HG03469 (cell line): ENCODE measurements around the gene HMGA1.

Experiments
- ATAC-seq: cut with Tn5 transposase; IDR thresholded peaks from one replicate; pipeline ENCODE4 v1.9.1; 2021; ENCODE audit warnings: mild to moderate bottlenecking, moderate library complexity, moderate number of reproducible peaks; ENCODE audit not compliant: unreplicated experiment

HMGA1 gene, protein sequence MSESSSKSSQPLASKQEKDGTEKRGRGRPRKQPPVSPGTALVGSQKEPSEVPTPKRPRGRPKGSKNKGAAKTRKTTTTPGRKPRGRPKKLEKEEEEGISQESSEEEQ

DNA sequence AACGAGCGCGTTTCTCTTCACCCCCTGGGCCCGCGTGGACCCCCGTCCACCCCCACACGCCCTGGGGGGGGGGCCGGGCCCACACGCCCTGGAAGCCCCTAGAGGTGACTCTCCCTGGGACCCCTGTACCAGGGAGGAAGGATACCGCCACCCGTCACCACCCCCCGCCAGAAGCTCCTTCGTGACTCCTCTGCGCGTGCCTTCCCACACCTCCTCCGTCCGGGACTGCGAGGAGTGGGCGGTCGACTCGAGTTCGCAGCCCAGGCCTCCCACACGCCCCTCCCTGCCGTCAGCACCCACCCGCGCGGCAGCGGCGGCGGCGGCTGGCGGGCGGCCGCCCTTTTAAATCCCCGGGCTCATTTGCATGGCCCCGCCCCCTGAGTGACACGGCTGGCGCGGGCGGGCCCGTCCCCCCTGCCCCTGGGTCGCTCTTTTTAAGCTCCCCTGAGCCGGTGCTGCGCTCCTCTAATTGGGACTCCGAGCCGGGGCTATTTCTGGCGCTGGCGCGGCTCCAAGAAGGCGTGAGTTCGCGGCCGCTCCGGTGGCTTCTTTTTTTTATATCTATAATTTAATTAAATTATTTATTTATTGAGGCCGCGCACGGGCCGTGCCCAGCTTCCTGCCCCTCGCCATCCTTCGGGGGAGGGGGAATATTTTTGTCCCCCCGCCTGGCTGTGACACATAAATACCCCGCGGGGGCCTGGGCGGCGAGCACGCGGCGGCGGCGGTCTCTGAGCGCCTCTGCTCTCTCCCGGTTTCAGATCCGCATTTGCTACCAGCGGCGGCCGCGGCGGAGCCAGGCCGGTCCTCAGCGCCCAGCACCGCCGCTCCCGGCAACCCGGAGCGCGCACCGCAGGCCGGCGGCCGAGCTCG, at the start of gene HMGA1:
Gene HMGA1, plus strand, starts transcription at position 431 of the 873 bp plus-strand sequence. CDS start 3,908 bp downstream, outside the sequence.
- ATAC-seq: peak; percentile 38

DNA sequence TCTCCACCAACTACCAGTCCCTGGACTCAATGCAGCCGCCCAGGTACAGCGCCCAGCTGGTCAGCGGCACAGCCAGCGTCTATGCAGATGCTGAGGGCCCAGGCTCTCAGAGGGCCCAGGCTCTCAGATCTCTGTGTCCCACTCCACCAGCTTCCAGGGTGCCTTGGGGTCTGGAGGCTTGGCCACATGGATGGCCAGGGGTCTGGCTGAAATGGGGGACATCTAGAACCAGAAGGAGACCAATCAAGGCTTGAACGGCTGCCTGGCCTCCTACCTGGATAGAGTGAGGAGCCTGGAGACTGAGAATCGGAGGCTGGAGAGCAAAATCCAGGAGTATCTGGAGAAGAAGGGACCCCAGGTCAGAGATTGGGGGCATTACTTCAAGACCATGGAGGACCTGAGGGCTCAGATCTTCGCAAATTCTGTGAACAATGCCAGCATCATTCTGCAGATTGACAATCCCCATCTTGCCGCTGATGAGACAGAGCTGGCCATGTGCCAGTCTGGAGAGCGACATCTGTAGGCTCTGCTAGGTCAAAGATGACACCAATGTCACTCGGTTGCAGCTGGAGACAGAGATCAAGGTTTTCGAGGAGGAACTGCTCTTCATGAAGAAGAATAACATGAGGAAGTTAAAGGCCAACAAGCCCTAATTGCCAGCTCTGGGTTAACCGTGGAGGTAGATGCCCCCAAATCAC, 46.7 kb upstream of the HMGA1 start:
- no peak for ATAC-seq

DNA sequence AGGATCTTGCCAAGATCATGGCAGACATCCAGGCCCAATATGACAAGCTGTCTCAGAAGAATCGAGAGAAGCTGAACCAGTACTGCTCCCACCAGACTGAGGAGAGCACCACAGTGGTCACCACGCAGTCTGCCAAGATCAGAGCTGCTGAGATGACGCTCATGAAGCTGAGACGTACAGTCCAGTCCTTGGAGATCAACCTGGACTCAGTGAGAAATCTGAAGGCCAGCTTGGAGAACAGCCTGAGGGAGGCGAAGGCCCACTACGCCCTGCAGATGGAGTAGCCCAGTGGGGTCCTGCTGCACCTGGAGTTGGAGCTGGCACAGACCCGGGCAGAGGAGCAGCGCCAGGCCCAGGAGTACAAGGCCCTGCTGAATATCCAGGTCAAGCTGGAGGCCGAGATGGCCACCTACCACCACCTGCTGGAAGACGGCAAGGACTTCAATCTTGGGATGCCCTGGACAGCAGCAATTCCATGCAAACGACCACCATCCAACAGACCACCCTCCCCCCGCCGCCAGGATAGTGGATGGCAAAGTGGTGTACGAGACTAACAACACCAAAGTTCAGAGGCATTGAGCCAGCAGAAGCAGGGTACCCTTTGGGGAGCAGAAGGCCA, 46.1 kb upstream of the HMGA1 start:
- ATAC-seq: no peak

DNA sequence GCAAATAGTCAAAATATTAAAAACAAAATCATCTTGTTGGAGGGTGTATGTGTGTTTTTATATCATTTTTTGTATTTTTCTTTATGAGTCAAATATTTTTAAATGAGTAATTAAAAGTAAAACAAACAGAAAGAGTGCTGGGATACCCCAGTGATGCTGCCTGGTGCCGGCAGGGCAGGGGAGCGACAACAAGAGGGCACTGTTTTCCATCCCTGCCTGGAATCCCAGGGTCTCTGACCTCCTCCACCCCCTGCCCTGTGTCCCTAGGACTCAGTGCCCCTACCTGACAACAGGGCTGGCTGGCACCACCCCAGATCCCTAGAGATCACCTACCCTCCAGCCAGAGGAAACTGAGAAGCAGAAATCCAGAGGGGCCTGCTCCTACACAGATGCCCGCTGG, 41.9 kb upstream of the HMGA1 start:
- ATAC-seq: no peak

DNA sequence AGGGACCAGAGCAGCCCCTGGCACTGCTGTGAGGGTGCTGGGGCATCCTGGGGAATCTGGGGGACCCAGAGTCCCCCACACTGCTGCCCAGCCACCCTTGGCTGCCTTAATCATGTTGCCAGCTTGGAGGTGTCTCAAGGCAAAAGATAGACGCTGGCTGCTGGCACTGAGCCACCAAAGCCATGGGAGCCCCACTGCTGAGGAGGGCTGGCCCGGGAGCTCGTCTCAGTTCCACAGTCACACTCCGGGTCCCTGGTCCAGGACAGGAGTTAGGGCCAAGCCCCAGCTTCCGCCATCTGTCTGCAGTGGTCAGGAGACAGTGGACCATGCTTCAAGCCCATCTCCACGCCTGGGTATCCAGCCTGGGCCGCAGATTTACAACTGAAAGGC, 41.0 kb upstream of the HMGA1 start:
- no peak for ATAC-seq

DNA sequence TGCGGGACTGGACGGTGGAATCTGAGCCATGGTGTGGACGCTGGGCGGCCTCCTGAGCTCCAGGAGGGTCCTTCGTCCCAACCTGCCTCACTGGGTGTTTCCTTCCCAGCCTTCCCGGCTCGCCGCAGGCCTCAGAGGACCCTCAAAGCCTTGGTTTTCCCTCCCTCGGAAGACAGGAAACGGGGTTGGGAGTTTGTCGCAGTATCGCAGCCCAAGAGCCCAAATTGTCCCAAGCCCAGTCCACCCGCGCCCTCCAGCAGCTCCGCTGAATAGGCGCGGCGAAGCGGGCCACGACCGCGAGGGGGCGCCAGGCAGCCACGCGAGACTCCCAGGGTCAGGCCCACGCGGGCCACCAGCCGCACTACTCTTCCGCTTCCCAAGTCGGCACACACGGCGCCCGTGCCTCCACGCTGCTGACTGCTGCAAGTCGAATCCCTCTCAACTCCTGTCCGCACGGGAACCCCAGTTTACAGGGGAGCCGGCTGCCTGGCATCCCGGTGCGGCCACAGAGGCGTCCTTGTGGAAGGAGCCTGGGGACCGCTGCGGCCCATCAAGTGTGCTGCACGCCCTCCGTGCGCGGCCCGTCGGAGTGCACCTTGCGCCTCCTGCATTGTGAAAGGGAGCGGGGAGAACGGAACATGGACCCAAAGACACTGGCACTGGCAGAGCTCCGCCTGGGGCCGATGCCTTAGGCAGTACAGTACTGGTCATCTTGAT, 40.4 kb upstream of the HMGA1 start:
- no peak for ATAC-seq

DNA sequence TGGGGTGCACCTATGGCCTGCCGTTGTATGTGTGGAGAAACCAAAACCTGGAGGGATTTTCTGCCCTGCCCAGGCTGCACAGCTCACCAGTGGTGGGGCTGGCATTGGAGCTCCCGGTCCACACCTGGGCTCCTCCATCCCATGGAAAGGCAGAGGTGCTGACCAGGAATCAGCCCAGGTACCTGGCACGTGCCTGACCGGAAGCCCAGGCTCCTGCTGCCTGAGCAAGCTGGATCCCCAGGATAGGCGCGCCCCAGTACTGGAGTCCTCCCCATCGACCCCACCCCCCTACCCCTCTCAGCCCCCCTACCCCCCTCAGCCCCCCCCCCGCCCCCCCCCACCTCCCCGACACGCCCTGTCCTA, 39.9 kb upstream of the HMGA1 start:
- no peak for ATAC-seq

DNA sequence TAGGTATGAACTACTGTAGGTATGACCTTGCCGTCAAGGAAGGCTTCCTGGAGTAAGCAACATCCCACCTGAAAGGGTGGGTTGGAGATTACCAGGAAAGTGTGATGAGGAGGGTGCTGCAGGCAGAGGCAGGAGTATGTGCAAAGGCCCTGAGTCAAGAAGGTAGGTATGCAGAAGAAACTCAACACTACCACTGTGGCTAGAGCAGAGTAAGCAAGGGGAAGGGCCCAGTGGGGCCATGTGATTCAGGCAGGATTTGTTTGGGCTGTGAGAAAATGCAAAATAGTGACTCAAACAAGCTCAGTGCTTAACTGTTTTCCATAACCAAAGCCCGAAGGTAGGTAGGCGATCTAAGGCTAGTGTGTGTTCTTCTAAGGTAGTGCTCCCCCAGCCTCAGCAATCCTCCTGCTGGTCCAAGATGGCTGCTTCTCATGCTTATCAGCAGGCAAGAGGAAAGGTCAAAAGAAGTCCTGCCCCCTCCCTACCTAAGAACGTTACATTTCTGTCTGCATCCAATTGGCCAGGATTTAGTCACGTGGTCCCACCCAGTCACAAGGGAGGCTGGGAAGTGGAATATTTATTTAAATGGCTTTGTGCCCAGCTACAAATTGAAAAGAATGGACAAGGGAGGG, 36.2 kb upstream of the HMGA1 start:
- ATAC-seq: no peak

DNA sequence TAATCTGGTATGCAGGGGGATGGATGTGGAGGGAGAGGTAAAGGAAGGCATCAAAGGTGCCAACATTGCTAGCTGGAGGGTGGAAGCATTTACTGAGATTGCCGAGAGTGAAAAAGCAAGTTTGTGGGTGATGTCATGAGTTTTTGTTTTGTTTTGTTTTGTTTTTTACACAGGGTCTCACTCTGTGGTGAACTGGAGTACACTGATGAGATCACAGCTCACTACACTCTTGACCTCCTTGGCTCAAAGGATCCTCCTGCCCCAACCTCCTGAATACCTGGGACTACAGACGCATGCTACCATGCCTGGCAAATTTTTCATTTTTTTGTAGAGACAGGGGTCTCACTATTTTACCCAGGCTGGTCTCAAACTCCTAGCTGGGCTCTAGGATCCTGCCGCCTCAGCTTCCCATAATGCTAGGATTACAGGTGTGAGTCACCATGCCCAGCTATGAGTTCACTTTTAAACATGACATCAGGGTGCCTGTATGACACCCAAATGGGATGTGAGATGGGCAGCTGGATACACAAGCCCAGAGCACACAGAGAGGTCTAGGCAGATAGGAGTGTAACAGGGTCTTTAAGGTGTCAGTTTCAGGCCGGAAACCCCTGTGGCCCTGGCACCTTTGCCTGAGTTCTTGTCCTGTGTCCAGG, 35.1 kb upstream of the HMGA1 start:
- ATAC-seq: no peak

DNA sequence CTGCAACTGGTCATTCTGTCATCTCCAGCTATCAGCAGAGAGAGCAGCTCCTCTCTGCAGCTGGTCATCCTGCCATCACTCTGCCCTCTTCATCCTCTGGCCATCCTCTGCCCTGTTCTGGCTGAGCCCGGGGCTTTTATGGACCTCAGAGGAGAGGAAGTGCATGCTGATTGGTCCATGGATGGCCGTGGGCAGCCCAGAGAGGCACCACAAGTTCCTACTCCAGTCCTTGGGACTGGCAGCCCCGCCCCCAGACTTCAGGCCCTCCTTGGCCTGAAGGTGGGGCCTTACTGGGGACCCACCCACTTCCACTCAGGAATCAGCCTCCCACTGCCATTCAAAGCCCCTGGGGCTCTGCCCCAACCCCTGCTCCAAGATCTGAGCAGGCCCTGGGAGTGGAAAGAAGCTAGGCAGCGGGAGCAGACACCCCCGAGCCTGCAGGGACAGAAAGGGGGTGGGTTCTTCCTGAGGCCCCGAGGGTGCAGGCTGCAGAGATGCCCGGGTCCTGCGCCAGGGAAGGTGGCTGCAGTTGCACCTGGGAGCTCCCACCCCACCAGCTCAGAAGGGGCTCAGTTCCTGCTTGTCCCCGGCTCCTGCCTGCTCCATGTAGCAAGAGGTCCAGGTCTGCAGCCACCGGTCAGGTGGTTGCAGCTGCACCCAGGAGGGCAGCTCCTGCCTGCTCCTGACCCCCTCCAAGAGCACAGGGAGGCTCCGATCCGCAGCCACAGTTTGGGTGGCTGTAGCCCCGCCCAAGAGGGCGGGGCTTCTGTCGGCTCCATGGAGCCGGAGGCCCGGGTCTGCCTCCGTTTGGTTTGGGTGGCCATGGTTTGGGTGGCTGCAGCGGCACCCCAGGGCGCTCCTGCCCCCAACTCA, 34.1 kb upstream of the HMGA1 start:
- ATAC-seq: no peak

DNA sequence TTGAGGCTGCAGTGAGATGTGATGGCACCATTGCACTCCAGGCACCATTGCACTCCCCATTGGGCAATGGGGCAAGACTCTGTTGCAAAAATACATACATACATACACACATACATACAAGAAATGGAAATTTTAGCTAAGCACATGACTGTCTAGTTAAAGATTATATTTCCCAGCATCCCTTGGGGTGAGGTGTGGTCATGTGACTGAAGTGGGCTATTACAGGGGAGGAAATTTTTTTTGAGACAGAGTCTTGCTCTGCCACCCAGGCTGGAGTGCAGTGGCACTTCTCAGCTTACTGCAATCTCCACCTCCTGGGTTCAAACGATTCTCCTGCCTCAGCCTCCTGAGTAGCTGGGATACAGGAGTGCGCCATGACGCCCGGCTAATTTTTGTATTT, 32.0 kb upstream of the HMGA1 start:
- no peak for ATAC-seq

DNA sequence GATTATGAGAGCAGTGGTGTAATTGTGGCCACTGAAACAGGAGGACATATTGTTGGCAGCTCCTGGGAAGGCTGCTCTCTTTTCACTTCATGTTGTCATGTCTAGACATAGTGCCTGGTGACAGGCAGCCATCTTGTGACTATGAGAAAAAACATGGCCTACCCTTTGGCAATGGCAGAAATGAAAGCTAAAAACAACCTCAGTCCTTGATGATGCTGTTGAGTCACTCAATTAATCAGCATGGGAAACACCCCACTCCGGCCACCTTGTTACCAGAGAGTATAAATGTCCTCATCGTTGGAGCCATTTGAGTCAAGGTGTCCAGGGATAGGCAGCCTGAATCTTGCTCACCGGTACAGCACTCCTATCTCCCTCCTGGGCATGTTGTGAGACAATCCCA, 31.2 kb upstream of the HMGA1 start:
- no peak for ATAC-seq

DNA sequence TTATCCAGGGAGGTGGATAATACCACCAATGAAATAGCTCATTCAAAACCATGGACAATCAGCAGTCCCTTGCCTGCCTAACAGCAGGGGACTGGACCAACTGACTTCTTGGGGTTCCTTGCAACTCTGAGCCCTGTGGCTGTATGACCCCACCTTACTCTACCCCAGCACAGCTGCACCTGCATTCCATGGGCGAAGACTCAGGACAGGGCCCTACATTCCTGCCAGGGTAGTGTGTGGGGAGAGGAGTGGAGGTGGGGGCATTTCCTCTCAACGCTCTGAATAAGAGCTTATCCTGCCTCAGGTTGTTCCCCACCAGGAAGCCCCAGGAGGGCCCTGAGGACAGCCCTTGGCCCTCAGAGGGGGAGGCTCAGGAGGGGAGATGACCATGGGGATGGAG, 30.8 kb upstream of the HMGA1 start:
- ATAC-seq: no peak

DNA sequence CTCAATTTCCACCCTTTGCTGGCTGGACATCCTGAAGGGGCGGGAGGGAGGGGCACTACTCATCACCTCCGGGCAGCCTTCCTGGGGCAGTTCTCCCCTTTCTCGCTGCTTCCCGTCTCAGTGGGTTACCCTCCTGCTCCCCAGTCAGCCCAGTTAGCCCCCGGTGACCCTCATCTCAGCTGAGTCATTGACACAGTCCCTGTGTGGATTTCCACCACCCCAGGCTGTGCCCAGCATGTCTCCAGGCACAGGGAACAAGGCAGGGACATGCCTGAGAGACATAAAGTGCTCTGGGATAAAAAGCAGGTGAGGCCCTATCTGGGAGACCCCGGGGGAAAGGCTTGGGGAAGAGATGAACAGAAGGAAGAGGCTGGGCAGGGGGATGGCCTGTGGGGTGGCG, 29.9 kb upstream of the HMGA1 start:
- no peak for ATAC-seq

DNA sequence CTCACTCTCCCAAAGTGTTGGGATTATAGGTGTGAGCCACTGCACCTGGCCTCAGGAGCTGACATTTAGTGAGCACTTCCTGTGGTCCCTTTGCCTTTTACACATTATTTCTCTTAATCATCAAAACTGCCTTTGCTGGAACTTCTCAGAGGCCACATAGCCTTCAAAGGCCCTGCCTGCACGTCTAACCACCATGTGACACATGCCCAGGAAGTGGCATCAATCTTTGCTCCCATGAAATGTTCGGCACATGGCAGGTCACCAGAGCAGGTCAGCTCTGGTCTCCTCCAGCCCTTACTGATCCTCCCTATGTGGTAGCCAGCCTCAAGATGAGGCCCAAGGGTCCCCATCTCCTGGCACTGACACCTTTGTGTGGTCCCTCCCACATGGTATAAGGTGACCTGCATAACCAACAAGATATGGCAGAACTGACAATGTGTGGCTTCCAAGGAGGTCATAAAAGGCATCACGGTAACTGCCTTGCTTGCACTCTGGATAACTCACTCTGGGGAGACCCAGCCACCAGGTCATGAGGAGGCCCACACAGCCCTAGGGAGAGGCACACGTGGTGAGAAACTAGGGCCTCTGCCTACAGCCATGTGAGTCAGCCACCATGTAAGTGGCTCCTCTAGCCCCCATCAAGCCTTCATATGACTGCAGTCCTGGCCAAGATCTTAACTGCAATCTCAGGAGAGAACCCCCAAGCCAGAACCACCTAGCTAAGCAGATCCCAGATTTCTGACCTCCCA, 28.8 kb upstream of the HMGA1 start:
- ATAC-seq: no peak

DNA sequence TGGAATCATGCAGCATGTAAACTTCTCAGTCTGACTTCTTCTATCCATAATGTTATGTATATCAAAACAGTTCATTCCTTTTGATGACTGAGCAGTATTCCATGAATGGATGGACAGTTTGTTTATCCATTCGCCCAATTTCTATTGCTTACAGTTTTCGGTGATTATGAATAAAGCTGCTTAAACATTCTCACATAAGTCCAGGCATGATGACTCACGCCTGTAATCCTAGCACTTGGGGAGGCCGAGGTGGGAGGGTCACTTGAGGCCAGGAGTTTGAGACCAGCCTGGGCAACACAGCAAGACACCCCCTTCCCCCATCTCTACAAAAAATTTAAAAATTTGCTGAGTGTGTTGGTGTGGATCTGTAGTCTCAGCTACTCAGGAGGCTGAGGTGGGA, 22.9 kb upstream of the HMGA1 start:
- ATAC-seq: no peak

DNA sequence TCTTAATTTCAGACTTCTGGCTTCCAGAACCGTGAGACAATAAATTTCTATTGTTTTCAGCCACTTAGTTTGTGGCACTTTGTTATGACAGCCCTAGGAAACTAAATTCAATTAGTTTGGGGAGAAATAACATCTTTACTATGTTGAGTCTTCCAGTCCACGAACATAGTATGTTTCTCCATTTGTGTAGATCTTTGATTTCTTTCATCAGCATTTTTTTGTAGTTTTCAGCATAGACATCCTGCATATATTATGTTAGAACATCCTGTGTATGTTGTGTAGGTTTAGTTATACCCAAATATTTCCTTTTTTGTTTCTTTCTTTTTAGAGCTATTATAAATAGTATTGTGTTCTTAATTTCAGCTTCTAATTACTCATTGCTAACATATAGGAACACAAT, 18.0 kb upstream of the HMGA1 start:
- ATAC-seq: no peak

DNA sequence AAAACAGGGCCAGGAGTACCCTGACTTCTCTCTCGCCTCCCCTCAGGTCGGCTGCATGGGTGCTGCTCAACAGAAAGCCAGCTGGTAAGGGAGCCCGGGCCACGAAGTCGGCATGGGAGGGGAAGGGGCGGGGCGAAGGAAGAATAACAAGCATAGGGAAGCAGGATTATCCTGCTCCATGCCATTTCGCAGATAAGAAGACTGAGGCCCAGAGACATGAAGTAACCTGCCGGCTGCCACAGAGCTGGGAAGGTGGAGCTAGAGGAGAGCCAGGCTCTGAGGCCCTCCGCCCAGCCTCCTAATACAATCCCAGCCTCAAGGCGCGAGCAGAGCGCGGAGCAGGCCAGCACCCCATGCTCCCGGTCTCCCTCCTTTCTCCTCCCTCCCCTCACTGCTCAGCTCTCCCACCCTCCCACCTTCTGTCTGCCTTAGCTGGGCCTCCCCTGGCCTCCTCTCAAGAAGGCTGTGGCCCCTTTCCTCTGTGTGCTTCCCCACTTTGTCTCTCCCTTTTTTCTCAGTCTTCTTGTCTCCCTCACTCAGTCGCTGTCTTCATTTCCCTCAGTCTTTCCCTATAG, 13.2 kb upstream of the HMGA1 start:
- ATAC-seq: peak; percentile 16
